Stimulated activated CD4-positive, alpha-beta T cell treated with anti-CD3 and anti-CD28 coated beads, Interleukin-15, amount 100 ng/mL, for 48 hours (primary cell): ENCODE data around the gene AIRE.
"Not testable (repeated sequence)": the region's sequence is repeated elsewhere in the genome, so short reads cannot be mapped to it uniquely, and the experiment has no call there.

Source experiments
- DNase-seq, 2 donors: peaks; one replicate each; pipeline ENCODE4 v3.0.0-alpha.2; 2020; ENCODE audit warnings: low read depth in 2 of 2

Gene AIRE

GRCh38 chr21:44337941-44338895, 52.5 kb downstream of the AIRE start:
- DNase-seq = no peak

GRCh38 chr21:44338971-44339910, 53.6 kb downstream of the AIRE start, which contains the start of gene CFAP410:
Gene CFAP410, minus strand, starts transcription at chr21:44339390. Its CDS starts 196 bp downstream, at chr21:44339194.
- DNase-seq = peak; percentile 90 to 94

GRCh38 chr21:44341726-44342458, 56.2 kb downstream of the AIRE start:
- DNase-seq = not testable (repeated sequence)

GRCh38 chr21:44342981-44343380, 57.3 kb downstream of the AIRE start:
- not testable (repeated sequence) for DNase-seq

GRCh38 chr21:44344541-44345183, 59.0 kb downstream of the AIRE start:
- no peak for DNase-seq

GRCh38 chr21:44345495-44345894, 59.8 kb downstream of the AIRE start:
- no peak for DNase-seq

- no peak for DNase-seq
These were observed 62.3 kb downstream of the AIRE start for GRCh38 chr21:44347911-44348451.
